Right atrium auricular region (tissue), 2 donors: ENCODE measurements around the gene PDZD2. TPM values are rescaled to one million over a fixed set of nuclear protein-coding genes. Genes with fewer than 3 reads are reported as not detected.
"Not testable (repeated sequence)": the region's sequence is repeated elsewhere in the genome, so short reads cannot be mapped to it uniquely, and the experiment has no call there.

Source experiments
- DNase-seq: peaks from one replicate; pipeline ENCODE4 v3.0.0-alpha.2; 2019; ENCODE audit warnings: low spot score
- H3K27ac ChIP-seq, 2 donors: fragments of 200-600 bp; sonication (generic); 1 replicate in 1 of 2; 2 replicates in 1 of 2; pipeline ENCODE4 v1.5.1; 2016 to 2019
- H3K27me3 ChIP-seq, 2 donors: fragments of 200-600 bp; sonication (generic); one replicate each; pipeline versions ENCODE4 v1.5.1 to v1.6.0; 2017 to 2019
- H3K36me3 ChIP-seq: fragments of 200-600 bp; sonication (generic); one replicate; pipeline ENCODE4 v1.5.1; 2016
- H3K4me1 ChIP-seq, 2 donors: fragments of 200-600 bp; sonication (generic); one replicate each; pipeline versions ENCODE4 v1.5.1 to v1.6.0; 2017 to 2019
- H3K4me3 ChIP-seq, 2 donors: fragments of 200-600 bp; sonication (generic); 1 replicate in 1 of 2; 2 replicates in 1 of 2; pipeline ENCODE4 v1.5.1; 2017 to 2019; ENCODE audit warnings: mild to moderate bottlenecking in 1 of 2, moderate library complexity in 1 of 2
- H3K9me3 ChIP-seq, 2 donors: fragments of 200-600 bp; sonication (generic); one replicate each; pipeline ENCODE4 v1.5.1; 2019
- total RNA-seq, 2 donors: library from RNA; depleted of rRNA; stranded (reverse); fragments of >200 nt; gene quantifications; one replicate each; pipeline ENCODE4 v1.1.0, GENCODE V29; 2016
- TF ChIP-seq, protein P1 (sequence below), 2 donors: fragments of 200-600 bp; sonication (generic); IDR thresholded peaks; one replicate each; pipeline ENCODE4 v1.5.1; 2019; ENCODE audit warnings: antibody characterized with exemption in 2 of 2

The PDZD2 gene
- total RNA-seq, 2 donors from 2014 or later: 79.5 to 86.4 TPM

DNA sequence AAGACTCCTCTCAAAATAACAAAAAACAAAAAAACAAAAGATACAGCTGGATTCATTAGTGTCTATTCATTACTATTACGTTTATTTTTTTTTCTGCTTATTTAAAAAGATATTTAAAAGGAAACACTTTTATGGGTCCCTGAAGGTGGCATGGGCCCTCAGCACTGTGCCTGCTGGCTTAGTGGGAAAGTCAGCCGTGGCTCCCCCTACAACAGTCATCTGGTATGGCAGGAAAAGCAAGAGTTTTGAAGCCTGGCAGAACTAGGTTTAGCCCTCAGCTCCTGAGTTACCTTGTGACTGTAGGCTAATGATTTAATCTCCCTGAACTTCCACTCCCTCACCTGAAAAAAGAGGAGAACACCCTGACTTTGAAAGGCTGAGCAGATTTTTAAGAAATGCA is 399.6 kb downstream of the PDZD2 start:
- TF ChIP-seq, protein P1, sequence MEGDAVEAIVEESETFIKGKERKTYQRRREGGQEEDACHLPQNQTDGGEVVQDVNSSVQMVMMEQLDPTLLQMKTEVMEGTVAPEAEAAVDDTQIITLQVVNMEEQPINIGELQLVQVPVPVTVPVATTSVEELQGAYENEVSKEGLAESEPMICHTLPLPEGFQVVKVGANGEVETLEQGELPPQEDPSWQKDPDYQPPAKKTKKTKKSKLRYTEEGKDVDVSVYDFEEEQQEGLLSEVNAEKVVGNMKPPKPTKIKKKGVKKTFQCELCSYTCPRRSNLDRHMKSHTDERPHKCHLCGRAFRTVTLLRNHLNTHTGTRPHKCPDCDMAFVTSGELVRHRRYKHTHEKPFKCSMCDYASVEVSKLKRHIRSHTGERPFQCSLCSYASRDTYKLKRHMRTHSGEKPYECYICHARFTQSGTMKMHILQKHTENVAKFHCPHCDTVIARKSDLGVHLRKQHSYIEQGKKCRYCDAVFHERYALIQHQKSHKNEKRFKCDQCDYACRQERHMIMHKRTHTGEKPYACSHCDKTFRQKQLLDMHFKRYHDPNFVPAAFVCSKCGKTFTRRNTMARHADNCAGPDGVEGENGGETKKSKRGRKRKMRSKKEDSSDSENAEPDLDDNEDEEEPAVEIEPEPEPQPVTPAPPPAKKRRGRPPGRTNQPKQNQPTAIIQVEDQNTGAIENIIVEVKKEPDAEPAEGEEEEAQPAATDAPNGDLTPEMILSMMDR (IDR thresholded peaks at IDR 0.05): no peak
- no peak overlapping the region for H3K27ac ChIP-seq
- no peaks in the 10 kb centered on the region for H3K27me3 ChIP-seq
- no peak for DNase-seq
- no peak overlapping the region for H3K4me3 ChIP-seq
- no peaks in the 10 kb centered on the region for H3K9me3 ChIP-seq
- H3K4me1 ChIP-seq: peaks cover 0 to 24% of the 10 kb centered on the region in 2 donors
- no peaks in the 10 kb centered on the region for H3K36me3 ChIP-seq

DNA sequence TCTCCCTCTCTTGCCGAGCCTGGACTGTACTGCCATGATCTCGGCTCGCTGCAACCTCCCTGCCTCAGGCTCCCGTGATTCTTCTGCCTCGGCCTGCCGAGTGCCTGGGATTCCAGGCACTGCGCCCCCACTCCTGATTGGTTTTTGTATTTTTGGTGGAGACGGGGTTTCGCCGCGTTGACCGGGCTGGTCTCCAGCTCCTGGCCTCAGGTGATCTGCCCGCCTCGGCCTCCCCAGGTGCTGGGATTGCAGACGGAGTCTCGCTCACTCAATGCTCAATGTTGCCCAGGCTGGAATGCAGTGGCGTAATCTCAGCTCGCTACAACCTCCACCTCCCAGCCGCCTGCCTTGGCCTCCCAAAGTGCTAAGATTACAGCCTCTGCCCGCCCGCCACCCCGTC is 400.2 kb downstream of the PDZD2 start:
- H3K36me3 ChIP-seq, DNase-seq, H3K27ac ChIP-seq, H3K4me3 ChIP-seq, H3K27me3 ChIP-seq, H3K9me3 ChIP-seq: not testable (repeated sequence)
- H3K4me1 ChIP-seq: peaks cover 0 to 19% of the 10 kb centered on the region in 2 donors

GRCh38 chr5:32039601-32040000 is 400.7 kb downstream of the PDZD2 start:
- DNase-seq, H3K27ac ChIP-seq, H3K9me3 ChIP-seq, H3K36me3 ChIP-seq, H3K27me3 ChIP-seq, H3K4me3 ChIP-seq: not testable (repeated sequence)
- H3K4me1 ChIP-seq: peaks cover 0 to 14% of the 10 kb centered on the region in 2 donors

GRCh38 chr5:32040181-32040695 is 401.3 kb downstream of the PDZD2 start:
- not testable (repeated sequence) for H3K27me3 ChIP-seq

DNA sequence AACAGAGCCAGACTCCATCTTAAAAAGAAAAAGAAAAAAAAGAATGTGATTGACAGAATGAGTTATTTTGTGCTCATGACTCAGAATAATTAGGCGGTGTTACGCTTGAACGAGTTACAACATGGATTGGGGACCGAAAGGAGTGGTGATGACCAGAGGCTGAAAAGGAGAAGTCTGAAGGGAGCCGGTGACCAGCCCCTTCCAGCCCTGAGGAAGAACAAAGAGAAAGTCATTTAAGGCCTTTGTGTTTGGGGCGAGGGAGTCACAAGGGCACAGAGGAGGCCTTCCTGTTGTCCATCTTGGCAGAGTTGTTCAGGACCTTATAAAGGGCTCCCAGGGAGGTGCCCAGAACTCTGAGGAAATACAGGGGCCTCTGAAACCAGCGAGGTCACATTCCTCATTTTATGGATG is 403.6 kb downstream of the PDZD2 start:
- Histone ChIP-seq H3K27me3 (no peaks in the 10 kb centered on the region), H3K4me1 (peaks cover 0 to 13% of the 10 kb centered on the region in 2 donors), H3K36me3 (no peaks in the 10 kb centered on the region), H3K4me3 (no peak overlapping the region), H3K9me3 (no peaks in the 10 kb centered on the region), H3K27ac (no peak overlapping the region)
- DNase-seq: no peak
- TF ChIP-seq, protein P1 (IDR thresholded peaks at IDR 0.05): no peak

More at GRCh38 chr5:32040181-32040695, 401.3 kb downstream of the PDZD2 start:
- not testable (repeated sequence) for H3K36me3 ChIP-seq, H3K4me3 ChIP-seq, H3K27ac ChIP-seq, H3K9me3 ChIP-seq, DNase-seq
- H3K4me1 ChIP-seq: peaks cover 0 to 13% of the 10 kb centered on the region in 2 donors

DNA sequence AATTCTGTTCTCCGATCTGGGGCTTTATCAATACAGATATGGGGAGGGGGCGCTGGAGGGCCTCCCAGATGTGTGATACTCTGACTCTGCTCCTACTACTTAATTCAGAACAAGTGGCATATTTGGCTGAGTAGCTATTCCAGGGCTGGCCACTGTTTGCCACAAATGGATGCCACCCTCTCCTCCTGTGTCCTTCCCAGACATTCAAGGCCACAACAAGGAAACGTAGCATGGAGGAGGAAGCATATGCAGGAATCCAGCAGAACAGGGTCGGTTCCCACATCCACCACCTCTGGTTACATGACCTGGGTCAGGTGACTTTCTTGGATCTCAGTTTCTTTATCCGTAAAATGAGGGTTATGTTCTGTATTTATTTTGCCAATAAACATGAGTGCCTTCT is 404.2 kb downstream of the PDZD2 start:
- Histone ChIP-seq H3K4me1 (peaks cover 0 to 13% of the 10 kb centered on the region in 2 donors), H3K4me3 (no peak overlapping the region), H3K36me3 (no peaks in the 10 kb centered on the region), H3K9me3 (no peaks in the 10 kb centered on the region), H3K27me3 (no peaks in the 10 kb centered on the region), H3K27ac (no peak overlapping the region)
- no peak for DNase-seq
- TF ChIP-seq, protein P1 (IDR thresholded peaks at IDR 0.05): no peak

- H3K27ac ChIP-seq: no peak overlapping the region
- peaks cover 11% of the 10 kb centered on the region for H3K36me3 ChIP-seq
- H3K4me1 ChIP-seq: peaks cover 0 to 13% of the 10 kb centered on the region in 2 donors
- no peak overlapping the region for H3K4me3 ChIP-seq
- TF ChIP-seq, protein P1 (IDR thresholded peaks at IDR 0.05): no peak
- H3K9me3 ChIP-seq: no peaks in the 10 kb centered on the region
- no peak for DNase-seq
- H3K27me3 ChIP-seq: no peaks in the 10 kb centered on the region
Measured at GRCh38 chr5:32044434-32044833, 405.5 kb downstream of the PDZD2 start.
